Smooth muscle cell (in vitro differentiated cells): ENCODE data around the gene EDC3. TPM values are rescaled to one million over a fixed set of nuclear protein-coding genes. Genes with fewer than 3 reads are reported as not detected.

Experiments
- DNase-seq: peaks from one replicate; lab custom pipeline; 2025; ENCODE audit not compliant: unreplicated experiment; lab: John Stamatoyannopoulos, UW
- H2AFZ ChIP-seq: fragments of 200-600 bp; sonication (generic); 2 replicates; pipeline ENCODE4 v1.6.0; 2016; ENCODE audit warnings: antibody characterized with exemption, low read depth, mild to moderate bottlenecking
- H3F3A ChIP-seq: fragments of 200-600 bp; sonication (generic); 2 replicates; pipeline ENCODE4 v1.6.0; 2017; ENCODE audit warnings: antibody characterized with exemption, low read depth
- H3K27ac ChIP-seq: fragments of 200-600 bp; sonication (generic); 2 replicates; pipeline ENCODE4 v1.5.1; 2016; ENCODE audit warnings: low read depth, mild to moderate bottlenecking
- H3K27me3 ChIP-seq: fragments of 200-600 bp; sonication (generic); 2 replicates; pipeline ENCODE4 v1.6.1; 2016; ENCODE audit warnings: low read depth, mild to moderate bottlenecking
- H3K36me3 ChIP-seq: fragments of 200-600 bp; sonication (generic); 2 replicates; pipeline ENCODE4 v1.5.1; 2016; ENCODE audit warnings: low read depth
- H3K4me1 ChIP-seq: fragments of 200-600 bp; sonication (generic); 2 replicates; pipeline ENCODE4 v1.5.1; 2016; ENCODE audit warnings: low read depth
- H3K4me2 ChIP-seq: fragments of 200-600 bp; sonication (generic); 2 replicates; pipeline ENCODE4 v1.6.0; 2016; ENCODE audit warnings: mild to moderate bottlenecking
- H3K4me3 ChIP-seq: fragments of 200-600 bp; sonication (generic); 2 replicates; pipeline ENCODE4 v1.5.1; 2016; ENCODE audit warnings: mild to moderate bottlenecking
- H3K79me2 ChIP-seq: fragments of 200-600 bp; sonication (generic); 2 replicates; pipeline ENCODE4 v1.6.0; 2016; ENCODE audit warnings: low read depth, mild to moderate bottlenecking
- H3K9ac ChIP-seq: fragments of 200-600 bp; sonication (generic); 2 replicates; pipeline ENCODE4 v1.6.0; 2016; ENCODE audit warnings: low read depth
- H3K9me3 ChIP-seq: fragments of 200-600 bp; sonication (generic); replicated peaks from 2 replicates; pipeline ENCODE4 v1.5.1; 2016; ENCODE audit warnings: low read depth
- H4K20me1 ChIP-seq: fragments of 200-600 bp; sonication (generic); 2 replicates; pipeline ENCODE4 v1.6.0; 2016; ENCODE audit warnings: low read depth
- CTCF ChIP-seq: fragments of 200-600 bp; sonication (generic); IDR thresholded peaks from 2 replicates; pipeline ENCODE4 v1.5.1; 2017; ENCODE audit warnings: borderline replicate concordance, mild to moderate bottlenecking, antibody characterized with exemption; ENCODE audit not compliant: insufficient read depth, poor library complexity, severe bottlenecking
- WGBS: methylation state at CpG from one replicate; pipeline ENCODE4 v1.1.7; 2016; ENCODE audit warnings: low lambda C conversion rate; 5-methylcytosine and 5-hydroxymethylcytosine counted together
- polyA plus RNA-seq: library from polyadenylated mRNA; unstranded; fragments of >200 nt; fragmentation: Nextera tagmentation; extraction: Ambion mirVana; gene quantifications from 2 replicates; pipeline ENCODE4 v1.2.1, GENCODE V29; 2016
- total RNA-seq: library from RNA; depleted of rRNA; stranded (reverse); fragments of >200 nt; gene quantifications from 2 replicates; pipeline ENCODE4 v1.2.3, GENCODE V29; 2014

The EDC3 gene
- total and polyA plus RNA-seq, 2 experiments from 2014 or later = 18.4 to 26.7 TPM

GRCh38 chr15:74656935-74657535, 38.8 kb downstream of the EDC3 start:
- Histone ChIP-seq H3K4me1 (no peaks in the 10 kb centered on the region), H3K4me2 (no peak overlapping the region), H4K20me1 (peaks cover 91% of the 10 kb centered on the region), H3K36me3 (no peaks in the 10 kb centered on the region), H3K79me2 (peaks cover 27% of the 10 kb centered on the region), H3K27ac (no peak overlapping the region), H3K27me3 (no peaks in the 10 kb centered on the region), H2AFZ (no peak overlapping the region), H3K9ac (no peak overlapping the region), H3F3A (no peaks in the 10 kb centered on the region), H3K4me3 (no peak overlapping the region), H3K9me3 (no peaks in the 10 kb centered on the region)
- WGBS = 98% methylated on average over 6 of the region's 6 CpGs
- no peak for DNase-seq
- TF ChIP-seq CTCF = no peak

GRCh38 chr15:74655424-74655823, 40.4 kb downstream of the EDC3 start:
- H3K4me1 ChIP-seq = no peaks in the 10 kb centered on the region
- 95% methylated on average over 7 of the region's 7 CpGs for WGBS
- no peak overlapping the region for H3K9ac ChIP-seq
- H3K4me3 ChIP-seq = no peak overlapping the region
- DNase-seq = no peak
- no peaks in the 10 kb centered on the region for H3K9me3 ChIP-seq
- peaks cover 92% of the 10 kb centered on the region for H4K20me1 ChIP-seq
- H3K4me2 ChIP-seq = no peak overlapping the region
- TF ChIP-seq CTCF = no peak
- no peaks in the 10 kb centered on the region for H3K36me3 ChIP-seq
- no peaks in the 10 kb centered on the region for H3K27me3 ChIP-seq
- H3K79me2 ChIP-seq = peaks cover 20% of the 10 kb centered on the region
- H2AFZ ChIP-seq = no peak overlapping the region
- no peak overlapping the region for H3K27ac ChIP-seq
- no peaks in the 10 kb centered on the region for H3F3A ChIP-seq

GRCh38 chr15:74653426-74654102, 42.3 kb downstream of the EDC3 start:
- no peak overlapping the region for H3K9ac ChIP-seq

More at GRCh38 chr15:74653426-74654102, 42.3 kb downstream of the EDC3 start:
- Histone ChIP-seq H3K9me3 (no peaks in the 10 kb centered on the region), H3K36me3 (no peaks in the 10 kb centered on the region), H3K27ac (no peak overlapping the region), H3K4me3 (no peak overlapping the region), H3K4me2 (no peak overlapping the region), H3K79me2 (peaks cover 21% of the 10 kb centered on the region), H2AFZ (no peak overlapping the region), H3K4me1 (no peaks in the 10 kb centered on the region), H3F3A (peaks cover 7% of the 10 kb centered on the region), H4K20me1 (peaks cover 98% of the 10 kb centered on the region), H3K27me3 (no peaks in the 10 kb centered on the region)
- WGBS = 74% methylated on average over 7 of the region's 7 CpGs
- no peak for DNase-seq
- TF ChIP-seq CTCF = no peak
